Hematopoietic multipotent progenitor cell (in vitro differentiated cells): ENCODE measurements around the gene EMSY. TPM values are rescaled to one million over a fixed set of nuclear protein-coding genes. Genes with fewer than 3 reads are reported as not detected.
A peak's percentile ranks its signal among the peaks of the same experiment; 100 is the strongest.
"Not testable (repeated sequence)": the region's sequence is repeated elsewhere in the genome, so short reads cannot be mapped to it uniquely, and the experiment has no call there.

Source experiments
- DNase-seq, 3 donors: peaks; one replicate each; pipeline ENCODE4 v3.0.0-alpha.2; 2011 to 2015; ENCODE audit warnings: low read depth in 2 of 3, low spot score in 2 of 3
- small RNA-seq: library from RNA; depleted of rRNA; stranded (forward); fragments of <200 nt; gene quantifications from one replicate; pipeline ENCODE3, GENCODE V24; 2012
- total RNA-seq: library from RNA; depleted of rRNA; stranded (reverse); fragments of >200 nt; gene quantifications from one replicate; pipeline ENCODE4 v1.2.3, GENCODE V29; 2012

Gene EMSY
- total RNA-seq, 1 donor, result 27.7 TPM

GRCh38 chr11:76592961-76593360, 148.1 kb downstream of the EMSY start:
- DNase-seq, result no peak

- DNase-seq, result not testable (repeated sequence)
These were observed 150.3 kb downstream of the EMSY start for GRCh38 chr11:76595091-76595490.

GRCh38 chr11:76596652-76597051, 151.8 kb downstream of the EMSY start:
- no peak for DNase-seq

GRCh38 chr11:76597533-76598425, 153.0 kb downstream of the EMSY start:
- DNase-seq, result no peak

- DNase-seq, result peak in 2 of 3 donors; percentile 37 to 65
These were observed 153.6 kb downstream of the EMSY start for GRCh38 chr11:76598426-76598839.

- DNase-seq, result no peak
These were observed 154.5 kb downstream of the EMSY start for GRCh38 chr11:76599041-76600013.

- DNase-seq, result no peak
These were observed 155.4 kb downstream of the EMSY start for GRCh38 chr11:76600124-76600655.

GRCh38 chr11:76601272-76601671, 156.5 kb downstream of the EMSY start:
- DNase-seq, result no peak

GRCh38 chr11:76601724-76602123, 156.9 kb downstream of the EMSY start:
- DNase-seq, result no peak

GRCh38 chr11:76602431-76602861, 157.6 kb downstream of the EMSY start:
- peak in 2 of 3 donors; percentile 48 to 69 for DNase-seq

Small RNA genes within 50 kb of the gene (small RNA-seq; reads per million reads assigned to genes)
- gene AP001189.2 (not detected), gene RF00019 (not detected)

Other genes with a start within 250 kb of the EMSY start
- gene WNT11, start 238.5 kb upstream of the EMSY start, total RNA-seq, result 1.6 TPM
- gene THAP12, start 63.9 kb upstream of the EMSY start, total RNA-seq, result 17.5 TPM
- gene GVQW3, start 63.7 kb upstream of the EMSY start, total RNA-seq, result 7.0 TPM
- gene LRRC32, start 225.7 kb downstream of the EMSY start, total RNA-seq, result 0.27 TPM